ENCODE data around the gene TRAPPC12.
A peak's percentile ranks its signal among the peaks of the same experiment; 100 is the strongest.

The TRAPPC12 gene

DNA sequence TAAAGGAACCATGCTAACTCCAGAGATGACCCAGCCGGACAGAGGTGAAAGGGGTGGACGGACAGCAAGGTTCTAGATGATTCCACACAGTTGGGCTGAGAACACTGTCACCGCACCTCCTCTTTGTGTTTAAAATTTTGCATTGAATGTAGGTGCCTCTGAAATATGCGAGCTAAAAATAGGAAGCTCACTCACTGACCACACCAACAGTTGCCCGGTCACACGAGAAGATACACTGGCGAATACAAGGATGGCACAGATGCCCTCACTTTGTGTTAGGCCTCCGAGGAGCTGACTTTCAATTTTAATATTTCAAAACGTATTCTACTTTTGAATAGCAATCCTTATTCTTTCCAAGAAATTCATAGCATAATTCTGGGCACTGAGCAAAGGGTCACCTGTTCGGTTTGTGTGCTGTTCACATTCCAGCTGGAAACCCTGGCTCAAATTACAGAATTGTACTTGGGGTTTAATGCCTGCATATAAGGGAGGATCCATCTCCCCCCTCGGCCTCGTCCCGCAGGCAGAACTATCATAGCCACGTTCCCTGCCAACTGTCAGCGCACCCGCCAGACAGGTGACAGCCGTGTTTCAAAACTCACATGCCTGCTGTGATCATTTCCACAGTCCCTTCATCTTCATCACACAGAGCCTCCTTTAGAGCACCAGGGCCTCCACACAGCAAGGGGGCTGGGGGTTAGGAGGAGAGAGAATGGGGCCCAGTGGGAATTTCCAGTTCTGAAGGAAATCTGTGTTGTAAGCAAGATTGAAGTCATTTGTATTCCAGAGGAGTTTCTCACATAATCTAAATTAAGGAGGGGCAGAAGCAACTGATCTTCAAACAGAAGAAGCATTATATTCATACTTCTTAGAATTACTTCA lies 91.6 kb downstream of the TRAPPC12 start:
- H3K9ac ChIP-seq = no peak overlapping the region
- peaks cover 7% of the 10 kb centered on the region for H3K4me1 ChIP-seq
- no peaks in the 10 kb centered on the region for H3K36me3 ChIP-seq (ENCODE audit: control insufficient read depth, insufficient read depth, low read length)
- H3K9me3 ChIP-seq (ENCODE audit: control insufficient read depth, low read length) = no peaks in the 10 kb centered on the region
- H2AFZ ChIP-seq = no peak overlapping the region
- peak overlapping the region; percentile 49 for H3K27ac ChIP-seq
- TF ChIP-seq, protein P1, sequence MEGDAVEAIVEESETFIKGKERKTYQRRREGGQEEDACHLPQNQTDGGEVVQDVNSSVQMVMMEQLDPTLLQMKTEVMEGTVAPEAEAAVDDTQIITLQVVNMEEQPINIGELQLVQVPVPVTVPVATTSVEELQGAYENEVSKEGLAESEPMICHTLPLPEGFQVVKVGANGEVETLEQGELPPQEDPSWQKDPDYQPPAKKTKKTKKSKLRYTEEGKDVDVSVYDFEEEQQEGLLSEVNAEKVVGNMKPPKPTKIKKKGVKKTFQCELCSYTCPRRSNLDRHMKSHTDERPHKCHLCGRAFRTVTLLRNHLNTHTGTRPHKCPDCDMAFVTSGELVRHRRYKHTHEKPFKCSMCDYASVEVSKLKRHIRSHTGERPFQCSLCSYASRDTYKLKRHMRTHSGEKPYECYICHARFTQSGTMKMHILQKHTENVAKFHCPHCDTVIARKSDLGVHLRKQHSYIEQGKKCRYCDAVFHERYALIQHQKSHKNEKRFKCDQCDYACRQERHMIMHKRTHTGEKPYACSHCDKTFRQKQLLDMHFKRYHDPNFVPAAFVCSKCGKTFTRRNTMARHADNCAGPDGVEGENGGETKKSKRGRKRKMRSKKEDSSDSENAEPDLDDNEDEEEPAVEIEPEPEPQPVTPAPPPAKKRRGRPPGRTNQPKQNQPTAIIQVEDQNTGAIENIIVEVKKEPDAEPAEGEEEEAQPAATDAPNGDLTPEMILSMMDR (IDR thresholded peaks at IDR 0.05) = no peak
- H3K27me3 ChIP-seq (ENCODE audit: control insufficient read depth, insufficient read depth, low read length) = no peaks in the 10 kb centered on the region
- no peak overlapping the region for H3K4me3 ChIP-seq (ENCODE audit: low read depth, low read length)
- H3K4me2 ChIP-seq (ENCODE audit: low read length) = no peak overlapping the region
- peaks cover under 1% of the 10 kb centered on the region for H3K79me2 ChIP-seq

DNA sequence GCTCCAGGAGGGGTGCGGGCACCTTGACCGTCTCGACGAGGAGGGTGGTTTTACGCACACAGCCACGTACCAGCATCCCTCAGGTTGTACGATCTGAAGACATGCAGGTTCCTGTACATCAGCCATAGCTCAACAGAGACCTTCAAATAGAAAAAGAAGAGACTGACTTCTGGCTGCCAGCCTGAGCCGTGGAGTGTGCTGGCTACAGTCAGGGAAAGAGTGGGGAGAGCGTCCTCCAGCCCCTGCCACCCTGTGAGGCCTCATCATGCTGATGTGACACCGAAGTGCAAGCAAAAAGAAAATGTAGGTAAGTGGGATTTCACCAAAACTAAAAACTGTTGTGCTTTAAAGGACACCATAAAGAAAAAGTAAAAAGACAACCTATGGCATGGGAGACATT lies 92.8 kb downstream of the TRAPPC12 start:
- Histone ChIP-seq H3K4me3 (ENCODE audit: low read depth, low read length) (no peak overlapping the region), H3K79me2 (peaks cover 2% of the 10 kb centered on the region), H3K9me3 (ENCODE audit: control insufficient read depth, low read length) (no peaks in the 10 kb centered on the region), H3K36me3 (ENCODE audit: control insufficient read depth, insufficient read depth, low read length) (no peaks in the 10 kb centered on the region), H3K27ac (no peak overlapping the region), H3K4me1 (peaks cover 7% of the 10 kb centered on the region), H3K27me3 (ENCODE audit: control insufficient read depth, insufficient read depth, low read length) (no peaks in the 10 kb centered on the region), H2AFZ (no peak overlapping the region), H3K9ac (no peak overlapping the region), H3K4me2 (ENCODE audit: low read length) (peak overlapping the region; percentile 50)
- TF ChIP-seq, protein P1 (IDR thresholded peaks at IDR 0.05) = no peak

DNA sequence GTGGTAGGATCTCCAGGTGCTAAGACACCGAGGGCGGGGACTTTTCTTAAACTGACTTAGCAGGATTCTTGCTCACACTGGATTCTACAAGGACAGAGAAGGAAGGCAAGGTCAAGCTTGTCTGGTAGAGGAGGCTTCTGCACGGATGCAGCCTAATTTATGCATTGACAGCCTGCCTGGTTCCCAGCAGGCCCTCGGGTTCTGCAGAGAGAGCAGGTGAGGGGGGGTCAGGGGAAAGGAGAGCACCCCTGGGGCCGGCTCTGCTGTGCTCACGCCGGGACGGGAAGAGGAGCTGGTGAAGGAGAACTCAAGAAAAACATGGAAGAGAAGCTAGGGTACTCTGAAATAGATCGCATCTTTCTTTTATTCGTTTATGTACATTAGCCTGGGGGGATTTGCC lies 93.5 kb downstream of the TRAPPC12 start:
- peak overlapping the region; percentile 36 for H3K27ac ChIP-seq
- no peak overlapping the region for H3K9ac ChIP-seq
- H3K9me3 ChIP-seq (ENCODE audit: control insufficient read depth, low read length) = no peaks in the 10 kb centered on the region

DNA sequence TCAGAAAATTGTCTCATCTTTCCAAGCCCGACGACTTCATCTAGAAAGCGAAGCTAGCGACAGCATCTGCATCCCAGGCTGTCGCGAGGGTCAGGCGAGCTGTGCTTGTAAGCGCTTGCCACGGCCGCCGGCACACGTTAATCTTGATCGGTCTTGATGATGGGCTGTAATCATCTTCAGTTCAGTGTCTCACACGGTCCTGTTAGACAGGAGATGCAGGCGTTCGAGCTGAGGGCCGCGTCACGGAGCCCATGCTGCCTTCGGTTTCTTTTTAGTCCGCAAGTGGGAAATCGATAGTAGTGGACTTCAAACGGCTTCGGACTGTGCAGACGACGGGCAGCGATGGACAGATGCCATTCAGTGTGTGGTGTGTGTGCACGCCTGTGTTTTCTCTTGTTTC lies 96.3 kb downstream of the TRAPPC12 start:
- no peak overlapping the region for H2AFZ ChIP-seq
- H3K4me3 ChIP-seq (ENCODE audit: low read depth, low read length) = no peak overlapping the region
- H3K79me2 ChIP-seq = peaks cover 2% of the 10 kb centered on the region
- no peak overlapping the region for H3K27ac ChIP-seq
- no peaks in the 10 kb centered on the region for H3K27me3 ChIP-seq (ENCODE audit: control insufficient read depth, insufficient read depth, low read length)
- H3K4me1 ChIP-seq = peaks cover 7% of the 10 kb centered on the region
- H3K4me2 ChIP-seq (ENCODE audit: low read length) = no peak overlapping the region
- H3K9ac ChIP-seq = no peak overlapping the region
- H3K36me3 ChIP-seq (ENCODE audit: control insufficient read depth, insufficient read depth, low read length) = no peaks in the 10 kb centered on the region
- TF ChIP-seq, protein P1 (IDR thresholded peaks at IDR 0.05) = no peak
- H3K9me3 ChIP-seq (ENCODE audit: control insufficient read depth, low read length) = no peaks in the 10 kb centered on the region

More for the DNA sequence above, 93.5 kb downstream of the TRAPPC12 start:
- H3K79me2 ChIP-seq = peaks cover 2% of the 10 kb centered on the region
- TF ChIP-seq, protein P1 (IDR thresholded peaks at IDR 0.05) = no peak
- peak overlapping the region; percentile 16 for H2AFZ ChIP-seq
- H3K4me2 ChIP-seq (ENCODE audit: low read length) = peak overlapping the region; percentile 50
- H3K27me3 ChIP-seq (ENCODE audit: control insufficient read depth, insufficient read depth, low read length) = no peaks in the 10 kb centered on the region
- H3K4me3 ChIP-seq (ENCODE audit: low read depth, low read length) = no peak overlapping the region
- H3K36me3 ChIP-seq (ENCODE audit: control insufficient read depth, insufficient read depth, low read length) = no peaks in the 10 kb centered on the region
- peaks cover 7% of the 10 kb centered on the region for H3K4me1 ChIP-seq

Measured in parathyroid adenoma (tissue), 2 donors.